ENCODE results near the gene FBLN1. TPM values are rescaled to one million over a fixed set of nuclear protein-coding genes. Genes with fewer than 3 reads are reported as not detected.

The FBLN1 gene
- total and polyA plus RNA-seq, 2 of the 8 experiments (the other 6 are each of a cell fraction or from before 2014, with no cell fraction given): 159 to 168 TPM

DNA sequence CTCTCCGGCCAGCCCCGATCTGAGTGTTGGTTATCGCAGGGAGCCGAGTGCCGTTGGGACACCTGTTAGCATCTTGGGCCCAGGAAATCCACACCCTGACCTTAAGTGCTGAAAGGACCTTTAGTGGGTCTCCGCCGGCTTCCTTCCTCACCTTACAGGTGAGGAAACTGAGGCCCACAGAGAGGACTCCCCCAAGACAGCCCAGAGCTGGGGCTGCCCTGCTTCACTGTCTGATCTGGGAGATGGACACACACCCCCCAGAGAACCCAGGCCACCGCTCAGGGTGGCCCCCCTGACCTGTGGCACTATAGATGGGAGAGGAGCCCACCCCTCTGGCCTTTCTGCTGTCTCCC is 73.6 kb downstream of the FBLN1 start:
- no peaks in the 10 kb centered on the region for H3K23me2 ChIP-seq (ENCODE audit: low read depth, low read length)
- CTCF ChIA-PET (ENCODE audit: partially characterized antibody): interaction anchor here (1.0 to 2.8 kb wide), 4 partner anchors 10 to 290 kb away, joined by 3 to 15 read pairs (median 6); no protein-coding TSS in a partner anchor

More for the DNA sequence above, 73.6 kb downstream of the FBLN1 start:
- Histone ChIP-seq H2BK20ac (ENCODE audit: low read length) (no peak overlapping the region), H3K27me3 (replicated peaks in 1 of 4; ENCODE audit: control insufficient read depth in 3 of 4, extremely low read depth in 1 of 4, insufficient read depth in 3 of 4, low read length in 3 of 4) (no peaks in the 10 kb centered on the region), H3K9ac (replicated peaks in 1 of 4; ENCODE audit: extremely low read depth in 1 of 4, low read depth in 3 of 4, low read length in 3 of 4) (no peak overlapping the region), H3K4ac (replicated peaks; ENCODE audit: insufficient read length, low read depth, low read length) (no peak overlapping the region), H3K79me2 (ENCODE audit: control insufficient read depth in 1 of 2, insufficient read depth in 2 of 2, low read length in 2 of 2) (no peaks in the 10 kb centered on the region), H3K14ac (ENCODE audit: insufficient read length) (no peak overlapping the region), H3K23ac (ENCODE audit: insufficient read length) (no peak overlapping the region), H2AFZ (ENCODE audit: low read length) (no peak overlapping the region), H4K5ac (ENCODE audit: insufficient read length, low read depth, low read length) (no peak overlapping the region), H3K4me1 (replicated peaks in 1 of 4; ENCODE audit: control insufficient read depth in 3 of 4, insufficient read depth in 4 of 4, low read length in 3 of 4) (no peaks in the 10 kb centered on the region), H3K56ac (replicated peaks; ENCODE audit: insufficient read length, low read depth, low read length) (no peak overlapping the region), H2BK12ac (ENCODE audit: low read depth, low read length) (no peak overlapping the region), H2AK5ac (ENCODE audit: low read depth, low read length) (no peak overlapping the region), H3K27ac (ENCODE audit: low read depth, low read length) (no peak overlapping the region), H3K79me1 (ENCODE audit: low read depth, low read length) (no peaks in the 10 kb centered on the region), H3K4me3 (ENCODE audit: extremely low read depth in 1 of 4, insufficient read depth in 2 of 4, low read depth in 3 of 4, low read length in 4 of 4) (no peak overlapping the region), H3K9me3 (ENCODE audit: insufficient read depth in 2 of 2, low read depth in 1 of 2, low read length in 1 of 2) (peaks cover 0 to 2% of the 10 kb centered on the region in 2 experiments; a peak in 1 of 4 replicates), H2BK15ac (ENCODE audit: low read length) (no peak overlapping the region), H4K8ac (ENCODE audit: extremely low read depth, insufficient read depth, low read length) (no peak overlapping the region), H4K91ac (replicated peaks; ENCODE audit: insufficient read length, low read length) (no peak overlapping the region), H3K18ac (ENCODE audit: extremely low read depth, low read length) (no peak overlapping the region), H4K20me1 (replicated peaks in 1 of 2; ENCODE audit: control insufficient read depth in 1 of 2, insufficient read depth in 2 of 2, low read length in 2 of 2) (peaks cover 0 to 1% of the 10 kb centered on the region in 2 experiments), H3K4me2 (ENCODE audit: insufficient read depth in 1 of 2, low read depth in 2 of 2, low read length in 2 of 2) (no peak overlapping the region), H2BK5ac (ENCODE audit: low read depth, low read length) (no peak overlapping the region), H2BK120ac (replicated peaks; ENCODE audit: low read depth, low read length) (no peak overlapping the region), H3K36me3 (ENCODE audit: control insufficient read depth in 2 of 4, insufficient read depth in 4 of 4, low read length in 3 of 4) (0 out of 8 replicates have a peak, but pooled peaks cover 0 to 3% (median 0%) of the 10 kb centered on the region in 4 experiments)
- DNase-seq (ENCODE audit: low read depth in 1 of 2, low spot score in 2 of 2) (no peak), FAIRE-seq (no peak)
- WGBS, 2 experiments (ENCODE audit: extremely low coverage in 1 of 2, insufficient coverage in 1 of 2, insufficient read length in 1 of 2, insufficient replicate concordance in 2 of 2, low coverage in 1 of 2, low lambda C conversion rate in 2 of 2, missing lambda C conversion rate in 1 of 2): 90% methylated on average over 8 of the region's 8 CpGs; no CpG with 5 or more reads in 1 of the 2 experiments
- POLR2A ChIA-PET (ENCODE audit: partially characterized antibody): no interaction called here
- TF ChIP-seq SIN3A (conservative IDR thresholded peaks at IDR 0.05 in 1 of 2, IDR thresholded peaks at IDR 0.05 in 1 of 2; ENCODE audit: low read depth in 1 of 2, low read length in 2 of 2) (no peak), RAD21 (IDR thresholded peaks at IDR 0.05 in 1 of 2, conservative IDR thresholded peaks at IDR 0.05 in 1 of 2; ENCODE audit: low read depth in 2 of 2, low read length in 2 of 2) (no peak), POLR2A (IDR thresholded peaks at IDR 0.05; ENCODE audit: control extremely low read depth in 1 of 2, low read depth in 2 of 2, low read length in 2 of 2) (no peak), RNF2 (IDR thresholded peaks at IDR 0.05; ENCODE audit: borderline replicate concordance, low read depth, low read length, missing control alignments, poor library complexity, severe bottlenecking) (no peak), ASH2L (IDR thresholded peaks at IDR 0.05; ENCODE audit: low read length) (no peak), BACH1 (IDR thresholded peaks at IDR 0.05; ENCODE audit: low read length) (no peak), JUN (IDR thresholded peaks at IDR 0.05; ENCODE audit: low read depth, low read length) (no peak)
- TF ChIP-seq, protein P1, sequence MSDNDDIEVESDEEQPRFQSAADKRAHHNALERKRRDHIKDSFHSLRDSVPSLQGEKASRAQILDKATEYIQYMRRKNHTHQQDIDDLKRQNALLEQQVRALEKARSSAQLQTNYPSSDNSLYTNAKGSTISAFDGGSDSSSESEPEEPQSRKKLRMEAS (IDR thresholded peaks at IDR 0.05): no peak

Data from H1 (cell line).